ENCODE measurements around the gene ABCA5. TPM values are rescaled to one million over a fixed set of nuclear protein-coding genes. Genes with fewer than 3 reads are reported as not detected.

The ABCA5 gene
- total RNA-seq, 2 donors from 2014 or later, result 2.7 to 2.8 TPM

- WGBS, 2 experiments (ENCODE audit: insufficient coverage in 1 of 2, insufficient read length in 1 of 2), result 75% methylated on average over 1 of the region's 1 CpG; no CpG with 5 or more reads in 1 of the 2 experiments
- Histone ChIP-seq H3K9me3 (ENCODE audit: control insufficient read depth, low read length) (no peaks in the 10 kb centered on the region), H3K27ac (ENCODE audit: low read depth, low read length) (no peak overlapping the region), H3K4me1 (ENCODE audit: control insufficient read depth, insufficient read depth, low read length) (no peaks in the 10 kb centered on the region), H3K27me3 (ENCODE audit: control insufficient read depth, insufficient read depth, low read length, poor library complexity, severe bottlenecking) (no peaks in the 10 kb centered on the region), H3K4me3 (ENCODE audit: low read length) (no peak overlapping the region), H3K36me3 (ENCODE audit: control insufficient read depth, insufficient read depth, low read length) (no peaks in the 10 kb centered on the region), H3K9ac (ENCODE audit: extremely low read depth, low read length, poor library complexity, severe bottlenecking) (no peak overlapping the region)
- H3K9me3 Mint-ChIP-seq, result no peaks in the 10 kb centered on the region
- H3K27ac Mint-ChIP-seq, result no peak overlapping the region
- H3K4me1 Mint-ChIP-seq, result no peaks in the 10 kb centered on the region
- H3K27me3 Mint-ChIP-seq (ENCODE audit: insufficient read depth), result no peaks in the 10 kb centered on the region
- TF ChIP-seq, protein P1, sequence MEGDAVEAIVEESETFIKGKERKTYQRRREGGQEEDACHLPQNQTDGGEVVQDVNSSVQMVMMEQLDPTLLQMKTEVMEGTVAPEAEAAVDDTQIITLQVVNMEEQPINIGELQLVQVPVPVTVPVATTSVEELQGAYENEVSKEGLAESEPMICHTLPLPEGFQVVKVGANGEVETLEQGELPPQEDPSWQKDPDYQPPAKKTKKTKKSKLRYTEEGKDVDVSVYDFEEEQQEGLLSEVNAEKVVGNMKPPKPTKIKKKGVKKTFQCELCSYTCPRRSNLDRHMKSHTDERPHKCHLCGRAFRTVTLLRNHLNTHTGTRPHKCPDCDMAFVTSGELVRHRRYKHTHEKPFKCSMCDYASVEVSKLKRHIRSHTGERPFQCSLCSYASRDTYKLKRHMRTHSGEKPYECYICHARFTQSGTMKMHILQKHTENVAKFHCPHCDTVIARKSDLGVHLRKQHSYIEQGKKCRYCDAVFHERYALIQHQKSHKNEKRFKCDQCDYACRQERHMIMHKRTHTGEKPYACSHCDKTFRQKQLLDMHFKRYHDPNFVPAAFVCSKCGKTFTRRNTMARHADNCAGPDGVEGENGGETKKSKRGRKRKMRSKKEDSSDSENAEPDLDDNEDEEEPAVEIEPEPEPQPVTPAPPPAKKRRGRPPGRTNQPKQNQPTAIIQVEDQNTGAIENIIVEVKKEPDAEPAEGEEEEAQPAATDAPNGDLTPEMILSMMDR (conservative IDR thresholded peaks at IDR 0.05), result no peak
- H3K36me3 Mint-ChIP-seq (ENCODE audit: low read depth), result no peaks in the 10 kb centered on the region
- DNase-seq, result no peak
- H3K4me3 Mint-ChIP-seq, result no peak overlapping the region
These were observed 61.1 kb downstream of the ABCA5 start for GRCh38 chr17:69265873-69266272.

DNA sequence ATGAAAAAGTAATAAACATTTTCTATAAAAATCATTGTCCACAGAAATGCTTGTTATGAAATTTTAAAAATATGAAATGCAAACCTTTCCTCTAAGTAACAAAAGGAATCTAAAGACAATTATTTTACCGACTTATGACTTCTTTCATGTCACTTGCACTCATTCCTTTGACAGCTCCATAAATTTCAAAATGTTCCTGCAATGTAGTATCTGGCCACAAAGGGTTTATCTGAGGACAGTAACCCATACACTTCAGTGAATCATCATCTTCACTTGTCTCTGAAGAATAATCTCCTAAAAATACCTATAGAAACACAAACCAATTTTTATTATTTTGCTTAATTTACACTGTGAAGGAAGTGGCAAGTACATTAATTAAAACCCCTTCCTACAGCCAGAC, 72.7 kb downstream of the ABCA5 start:
- H3K4me3 Mint-ChIP-seq, result no peak overlapping the region
- no peaks in the 10 kb centered on the region for H3K36me3 Mint-ChIP-seq (ENCODE audit: low read depth)
- TF ChIP-seq, protein P1 (conservative IDR thresholded peaks at IDR 0.05), result no peak
- H3K27ac Mint-ChIP-seq, result no peak overlapping the region
- H3K27me3 Mint-ChIP-seq (ENCODE audit: insufficient read depth), result no peaks in the 10 kb centered on the region
- Histone ChIP-seq H3K4me1 (ENCODE audit: control insufficient read depth, insufficient read depth, low read length) (no peaks in the 10 kb centered on the region), H3K27me3 (ENCODE audit: control insufficient read depth, insufficient read depth, low read length, poor library complexity, severe bottlenecking) (no peaks in the 10 kb centered on the region), H3K27ac (ENCODE audit: low read depth, low read length) (no peak overlapping the region), H3K9ac (ENCODE audit: extremely low read depth, low read length, poor library complexity, severe bottlenecking) (no peak overlapping the region), H3K36me3 (ENCODE audit: control insufficient read depth, insufficient read depth, low read length) (no peaks in the 10 kb centered on the region), H3K9me3 (ENCODE audit: control insufficient read depth, low read length) (no peaks in the 10 kb centered on the region), H3K4me3 (ENCODE audit: low read length) (no peak overlapping the region)
- no peaks in the 10 kb centered on the region for H3K9me3 Mint-ChIP-seq
- DNase-seq, result no peak
- peaks cover 3% of the 10 kb centered on the region for H3K4me1 Mint-ChIP-seq
- WGBS, 2 experiments (ENCODE audit: insufficient coverage in 1 of 2, insufficient read length in 1 of 2), result 73 to 92% methylated on average over 1 of the region's 1 CpG

GRCh38 chr17:69250641-69251040, 76.3 kb downstream of the ABCA5 start:
- 85 to 100% methylated on average over 3 to 4 of the region's 4 CpGs for whole genome bisulfite sequencing, 2 experiments (ENCODE audit: insufficient coverage in 1 of 2, insufficient read length in 1 of 2)
- H3K36me3 Mint-ChIP-seq (ENCODE audit: low read depth), result no peaks in the 10 kb centered on the region
- no peaks in the 10 kb centered on the region for H3K9me3 Mint-ChIP-seq

More at GRCh38 chr17:69250641-69251040, 76.3 kb downstream of the ABCA5 start:
- H3K4me3 Mint-ChIP-seq, result no peak overlapping the region
- no peaks in the 10 kb centered on the region for H3K4me1 Mint-ChIP-seq
- Histone ChIP-seq H3K4me3 (ENCODE audit: low read length) (no peak overlapping the region), H3K27me3 (ENCODE audit: control insufficient read depth, insufficient read depth, low read length, poor library complexity, severe bottlenecking) (no peaks in the 10 kb centered on the region), H3K4me1 (ENCODE audit: control insufficient read depth, insufficient read depth, low read length) (no peaks in the 10 kb centered on the region), H3K9me3 (ENCODE audit: control insufficient read depth, low read length) (no peaks in the 10 kb centered on the region), H3K27ac (ENCODE audit: low read depth, low read length) (no peak overlapping the region), H3K9ac (ENCODE audit: extremely low read depth, low read length, poor library complexity, severe bottlenecking) (no peak overlapping the region), H3K36me3 (ENCODE audit: control insufficient read depth, insufficient read depth, low read length) (no peaks in the 10 kb centered on the region)
- no peaks in the 10 kb centered on the region for H3K27me3 Mint-ChIP-seq (ENCODE audit: insufficient read depth)
- no peak for DNase-seq
- no peak overlapping the region for H3K27ac Mint-ChIP-seq
- TF ChIP-seq, protein P1 (conservative IDR thresholded peaks at IDR 0.05), result no peak

All from endodermal cell (in vitro differentiated cells).